ENCODE data around the gene SPATS2L.

SPATS2L gene

DNA sequence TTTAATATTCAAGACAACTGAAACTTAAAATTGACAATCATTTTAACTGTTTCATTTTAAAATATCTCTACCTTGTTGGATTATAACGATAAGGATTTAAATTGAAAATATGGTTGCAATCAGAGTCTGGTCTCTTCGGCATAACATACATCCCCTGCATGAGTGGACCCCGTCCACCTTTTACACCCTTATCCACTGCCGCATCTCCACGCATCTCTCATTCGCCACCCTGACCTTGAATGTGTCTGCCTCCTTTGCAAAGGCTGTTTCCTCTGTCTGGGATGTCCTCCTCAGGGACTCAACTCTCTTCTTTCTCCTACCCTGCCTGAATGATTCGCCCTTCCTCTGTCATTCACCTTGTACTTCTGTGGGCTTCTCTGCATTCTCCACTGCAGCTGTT lies 87.6 kb downstream of the SPATS2L start:
- Histone ChIP-seq H3K27me3 (no peaks in the 10 kb centered on the region), H3K4me1 (no peaks in the 10 kb centered on the region), H3K36me3 (peaks cover 14 to 29% (median 20%) of the 10 kb centered on the region in 3 donors), H3K9me3 (no peaks in the 10 kb centered on the region), H3K4me3 (no peak overlapping the region), H3K27ac (no peak overlapping the region)
- intact Hi-C loops (cut with DNase I; ENCODE audit: low total_unique reads) = no loop called here
- TF ChIP-seq, protein P1, sequence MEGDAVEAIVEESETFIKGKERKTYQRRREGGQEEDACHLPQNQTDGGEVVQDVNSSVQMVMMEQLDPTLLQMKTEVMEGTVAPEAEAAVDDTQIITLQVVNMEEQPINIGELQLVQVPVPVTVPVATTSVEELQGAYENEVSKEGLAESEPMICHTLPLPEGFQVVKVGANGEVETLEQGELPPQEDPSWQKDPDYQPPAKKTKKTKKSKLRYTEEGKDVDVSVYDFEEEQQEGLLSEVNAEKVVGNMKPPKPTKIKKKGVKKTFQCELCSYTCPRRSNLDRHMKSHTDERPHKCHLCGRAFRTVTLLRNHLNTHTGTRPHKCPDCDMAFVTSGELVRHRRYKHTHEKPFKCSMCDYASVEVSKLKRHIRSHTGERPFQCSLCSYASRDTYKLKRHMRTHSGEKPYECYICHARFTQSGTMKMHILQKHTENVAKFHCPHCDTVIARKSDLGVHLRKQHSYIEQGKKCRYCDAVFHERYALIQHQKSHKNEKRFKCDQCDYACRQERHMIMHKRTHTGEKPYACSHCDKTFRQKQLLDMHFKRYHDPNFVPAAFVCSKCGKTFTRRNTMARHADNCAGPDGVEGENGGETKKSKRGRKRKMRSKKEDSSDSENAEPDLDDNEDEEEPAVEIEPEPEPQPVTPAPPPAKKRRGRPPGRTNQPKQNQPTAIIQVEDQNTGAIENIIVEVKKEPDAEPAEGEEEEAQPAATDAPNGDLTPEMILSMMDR (IDR thresholded peaks at IDR 0.05) = no peak
- DNase-seq = no peak

DNA sequence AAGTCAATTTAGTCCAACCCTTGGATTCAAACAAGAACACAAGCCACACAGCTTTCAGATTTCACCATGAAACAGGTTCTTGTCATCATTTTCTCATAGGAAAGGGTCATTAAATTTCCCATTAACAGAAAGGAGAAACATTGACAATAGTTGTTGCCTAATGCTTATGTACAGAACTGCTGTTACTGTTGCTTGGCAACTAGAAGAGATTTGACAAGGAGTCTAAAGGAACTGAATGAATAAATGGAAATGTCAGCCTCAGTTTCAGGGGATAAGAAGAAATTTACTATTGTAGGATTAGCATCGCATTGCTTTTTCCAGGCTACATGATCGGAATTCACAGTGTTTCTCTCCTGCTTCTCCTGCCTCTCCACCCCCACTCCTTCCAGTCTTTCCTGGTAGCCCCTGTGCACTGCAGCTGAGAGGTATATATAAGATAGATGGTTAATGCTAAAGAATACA lies 90.3 kb downstream of the SPATS2L start:
- Histone ChIP-seq H3K27ac (no peak overlapping the region), H3K4me3 (no peak overlapping the region), H3K9me3 (no peaks in the 10 kb centered on the region), H3K36me3 (peaks cover 0 to 6% (median 0%) of the 10 kb centered on the region in 3 donors), H3K27me3 (no peaks in the 10 kb centered on the region), H3K4me1 (no peaks in the 10 kb centered on the region)
- intact Hi-C loops (cut with DNase I; ENCODE audit: low total_unique reads) = no loop called here
- DNase-seq = no peak
- TF ChIP-seq, protein P1 (IDR thresholded peaks at IDR 0.05) = no peak

DNA sequence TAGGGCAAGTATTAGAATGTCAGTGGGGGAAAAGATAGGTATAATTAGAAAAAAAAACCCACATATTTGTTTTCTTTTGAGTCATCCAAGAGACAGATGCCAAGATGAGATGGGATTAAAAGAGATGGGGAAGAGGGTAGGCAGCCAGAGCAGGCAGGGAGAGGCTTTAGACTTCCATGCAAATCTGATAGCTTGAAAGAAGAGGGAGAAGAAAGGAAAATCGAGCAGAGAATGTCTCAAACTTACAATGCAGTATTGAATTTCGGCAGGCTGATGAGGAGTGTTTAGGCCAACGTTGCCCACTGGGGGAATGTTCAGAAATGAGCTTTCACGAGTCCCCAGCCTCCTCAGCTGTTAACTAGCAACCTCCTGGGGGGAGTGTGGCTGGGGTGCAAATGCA lies 91.3 kb downstream of the SPATS2L start:
- Histone ChIP-seq H3K36me3 (peaks cover 0 to 5% (median 0%) of the 10 kb centered on the region in 3 donors), H3K4me3 (no peak overlapping the region), H3K9me3 (no peaks in the 10 kb centered on the region), H3K27me3 (no peaks in the 10 kb centered on the region), H3K27ac (no peak overlapping the region), H3K4me1 (no peaks in the 10 kb centered on the region)
- intact Hi-C loops (cut with DNase I; ENCODE audit: low total_unique reads) = no loop called here
- TF ChIP-seq, protein P1 (IDR thresholded peaks at IDR 0.05) = no peak
- DNase-seq = no peak

DNA sequence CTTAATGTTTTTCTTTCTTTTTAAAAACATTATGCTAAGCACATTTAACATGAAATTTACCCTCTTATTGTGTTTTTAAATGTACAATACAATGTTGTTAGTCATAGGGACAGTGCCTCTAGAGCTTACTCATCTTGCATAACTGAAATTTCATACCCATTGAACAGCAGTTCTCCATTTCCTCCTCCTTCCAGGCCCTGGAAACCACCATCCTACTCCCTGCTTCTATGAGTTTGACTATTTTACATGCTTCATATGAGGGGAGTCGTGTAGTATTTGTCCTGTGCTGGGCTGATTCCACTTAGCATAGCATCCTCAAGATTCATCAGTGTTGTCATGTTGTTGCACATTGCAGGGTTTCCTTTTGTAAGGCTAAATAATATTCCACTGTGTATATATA lies 92.6 kb downstream of the SPATS2L start:
- intact Hi-C loops (cut with DNase I; ENCODE audit: low total_unique reads) = no loop called here
- no peak overlapping the region for H3K4me3 ChIP-seq

DNA sequence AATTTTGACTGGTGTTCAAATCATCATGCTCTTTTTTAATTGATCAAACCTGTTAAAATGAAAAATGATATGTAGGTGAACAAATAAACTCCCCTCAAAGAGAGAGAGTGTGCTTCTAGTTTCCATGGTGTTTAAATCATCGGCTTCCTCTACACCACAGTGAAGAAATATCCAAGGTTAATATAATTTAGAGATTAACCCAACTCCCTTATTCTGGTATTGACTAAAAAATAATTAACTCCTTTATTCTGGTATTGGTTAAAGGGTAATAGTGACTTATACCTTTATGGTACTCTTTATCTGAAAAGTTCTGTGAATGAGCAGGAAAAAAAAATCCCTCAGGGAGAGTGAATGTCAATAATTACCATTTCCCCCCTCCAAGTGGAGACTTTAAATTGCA lies 93.1 kb downstream of the SPATS2L start:
- Histone ChIP-seq H3K9me3 (no peaks in the 10 kb centered on the region), H3K36me3 (no peaks in the 10 kb centered on the region), H3K4me3 (no peak overlapping the region), H3K4me1 (peaks cover 0 to 1% (median under 1%) of the 10 kb centered on the region in 4 donors), H3K27me3 (no peaks in the 10 kb centered on the region), H3K27ac (no peak overlapping the region)
- no peak for DNase-seq
- TF ChIP-seq, protein P1 (IDR thresholded peaks at IDR 0.05) = no peak
- intact Hi-C loops (cut with DNase I; ENCODE audit: low total_unique reads) = no loop called here

More for the DNA sequence above, 92.6 kb downstream of the SPATS2L start:
- H3K27me3 ChIP-seq = no peaks in the 10 kb centered on the region
- no peaks in the 10 kb centered on the region for H3K9me3 ChIP-seq
- H3K36me3 ChIP-seq = no peaks in the 10 kb centered on the region
- no peak overlapping the region for H3K27ac ChIP-seq
- TF ChIP-seq, protein P1 (IDR thresholded peaks at IDR 0.05) = no peak
- no peaks in the 10 kb centered on the region for H3K4me1 ChIP-seq
- DNase-seq = no peak

DNA sequence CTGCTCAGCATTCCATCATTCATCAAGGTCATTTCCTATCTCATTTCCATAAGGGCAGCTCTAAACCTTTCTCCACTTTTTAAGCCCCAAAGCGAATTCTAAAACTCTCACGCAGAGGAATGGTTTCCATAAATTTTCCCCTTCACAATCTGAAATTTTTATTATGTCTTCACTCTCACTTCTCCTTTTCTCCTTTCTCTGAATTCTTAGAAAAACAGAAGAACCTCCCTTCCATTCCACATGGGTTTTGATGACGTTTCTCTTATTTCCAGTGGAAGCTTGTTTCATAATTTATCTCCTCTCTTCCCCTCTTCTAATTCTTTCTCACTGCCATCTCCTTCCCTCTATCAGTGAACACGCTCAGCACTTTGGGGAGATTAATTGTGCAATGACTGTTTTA lies 97.3 kb downstream of the SPATS2L start:
- DNase-seq = no peak
- intact Hi-C loops (cut with DNase I; ENCODE audit: low total_unique reads) = no loop called here
- H3K4me1 ChIP-seq = peaks cover 0 to 38% (median 17%) of the 10 kb centered on the region in 4 donors
- H3K4me3 ChIP-seq = no peak overlapping the region
- no peak overlapping the region for H3K27ac ChIP-seq
- H3K36me3 ChIP-seq = no peaks in the 10 kb centered on the region
- H3K9me3 ChIP-seq = no peaks in the 10 kb centered on the region
- no peaks in the 10 kb centered on the region for H3K27me3 ChIP-seq
- TF ChIP-seq, protein P1 (IDR thresholded peaks at IDR 0.05) = no peak

All from tibial artery (tissue), 4 donors.